Adrenal gland (tissue), 12 donors: ENCODE results near the gene CYP2U1. TPM values are rescaled to one million over a fixed set of nuclear protein-coding genes. Genes with fewer than 3 reads are reported as not detected.

Source experiments
- DNase-seq, 7 donors: peaks; one replicate each; pipeline ENCODE4 v3.0.0-alpha.2; 2019 to 2020
- H3K27ac ChIP-seq, 5 donors: fragments of 200-600 bp; sonication (generic) in 4 of 5; 1 replicate in 3 of 5; 2 replicates in 2 of 5; pipeline versions ENCODE4 v1.5.1 to v1.8.0; 2016 to 2020; ENCODE audit warnings: mild to moderate bottlenecking in 1 of 5
- H3K27me3 ChIP-seq: fragments of 200-600 bp; 2 replicates; pipeline ENCODE4 v1.8.0; 2021
- H3K36me3 ChIP-seq, 2 donors: fragments of 200-600 bp; replicated peaks in 1 of 2; 1 replicate in 1 of 2; 2 replicates in 1 of 2; pipeline versions ENCODE4 v1.5.1 to v1.8.0; 2018 to 2022
- H3K4me1 ChIP-seq, 2 donors: fragments of 200-600 bp; replicated peaks in 1 of 2; 1 replicate in 1 of 2; 2 replicates in 1 of 2; pipeline versions ENCODE4 v1.5.1 to v1.8.0; 2018 to 2021
- H3K4me3 ChIP-seq, 4 donors: fragments of 200-600 bp; sonication (generic) in 3 of 4; one replicate each; pipeline ENCODE4 v1.5.1; 2016 to 2018
- H3K9me3 ChIP-seq, 3 donors: fragments of 200-600 bp; sonication (generic) in 1 of 3; replicated peaks in 1 of 3; 1 replicate in 2 of 3; 2 replicates in 1 of 3; pipeline versions ENCODE4 v1.5.1 to v1.8.0; 2016 to 2021
- CTCF ChIP-seq, 6 experiments: fragments of 450-650 bp in 4 of 6; fragments of 200-600 bp in 2 of 6; sonication (generic) in 1 of 6; IDR thresholded peaks; 1 replicate in 5 of 6; 2 replicates in 1 of 6; pipeline versions ENCODE4 v1.5.1 to v1.8.0; 2016 to 2021; ENCODE audit warnings: antibody characterized with exemption in 6 of 6, mild to moderate bottlenecking in 2 of 6, moderate library complexity in 1 of 6
- POLR2A ChIP-seq, 2 donors: fragments of 450-650 bp; IDR thresholded peaks; one replicate each; pipeline ENCODE4 v1.6.1; 2017; ENCODE audit warnings: antibody characterized with exemption in 2 of 2, mild to moderate bottlenecking in 2 of 2, moderate library complexity in 1 of 2
- WGBS, 4 donors: extraction: QIAGEN DNeasy Blood & Tissue Kit in 2 of 4; methylation state at CpG; one replicate each; pipeline versions ENCODE4 v1.1.5 to v1.1.7; 2013 to 2017; 5-methylcytosine and 5-hydroxymethylcytosine counted together
- intact Hi-C, 2 donors: fragments of 100-400 bp; cut with DNase I; formaldehyde crosslinking; loops; one replicate each; pipeline versions ENCODE4 v1.14.1 to v1.15.0; 2022 to 2023
- polyA plus RNA-seq, 3 donors: library from polyadenylated mRNA; stranded (reverse); fragments of 200-250 nt in 2 of 3; fragments of 350-450 nt in 1 of 3; fragmentation: Illumina TruSeq in 1 of 3; extraction: RNeasy Lipid Tissue Mini Kit (QIAGEN cat#74804) in 1 of 3; gene quantifications; one replicate each; pipeline ENCODE4 v1.2.3, GENCODE V29; 2013 to 2014
- total RNA-seq, 9 donors: library from RNA; depleted of rRNA in 4 of 9; stranded (reverse); fragments of >200 nt in 4 of 9; fragments of 120-200 nt in 1 of 9; fragmentation: NEBNext Ultra II Directional in 1 of 9; extraction: Animal tissue kit (Norgen Biotek cat#: 25700) in 1 of 9; gene quantifications; one replicate each; pipeline versions ENCODE4 v1.1.0 to v1.2.4, GENCODE V29; 2013 to 2023
- donor health status: healthy with polysubstance abuse.
- donor health status: Bipolar disorder and iron deficiency.
- donor health status: DM: yes; HTN: yes; CAD: no.
- donor health status: DM: no; HTN: no; CAD: no.
- donor health status: DM: no; HTN: no; CAD: no.
- donor health status: DM: yes; HTN: yes; CAD: no.

Gene CYP2U1
- total and polyA plus RNA-seq, 12 donors = 2.3 to 21.3 (median 8.3) TPM

- H3K36me3 ChIP-seq = no peaks in the 10 kb centered on the region
- H3K27me3 ChIP-seq = no peaks in the 10 kb centered on the region
- no peaks in the 10 kb centered on the region for H3K4me1 ChIP-seq
- no peaks in the 10 kb centered on the region for H3K9me3 ChIP-seq
- no peak for DNase-seq
- intact Hi-C loops = no loop called here
- 90 to 97% (median 95%) methylated on average over 12 of the region's 12 CpGs for WGBS, 4 donors
- no peak overlapping the region for H3K4me3 ChIP-seq
- no peak overlapping the region for H3K27ac ChIP-seq
- TF ChIP-seq POLR2A (IDR thresholded peaks at IDR 0.05) (no peak), CTCF (IDR thresholded peaks at IDR 0.05) (no peak)
These were observed 38.9 kb downstream of the CYP2U1 start for GRCh38 chr4:107970063-107970798.

- no peaks in the 10 kb centered on the region for H3K27me3 ChIP-seq
- H3K36me3 ChIP-seq = no peaks in the 10 kb centered on the region
- H3K9me3 ChIP-seq = no peaks in the 10 kb centered on the region
- DNase-seq = no peak
- H3K27ac ChIP-seq = no peak overlapping the region
- no peak for TF ChIP-seq CTCF (IDR thresholded peaks at IDR 0.05)
- TF ChIP-seq POLR2A (IDR thresholded peaks at IDR 0.05) = no peak
- no peak overlapping the region for H3K4me3 ChIP-seq
- intact Hi-C loops = no loop called here
- H3K4me1 ChIP-seq = no peaks in the 10 kb centered on the region
These were observed 41.3 kb downstream of the CYP2U1 start for GRCh38 chr4:107972605-107973004.

GRCh38 chr4:107974523-107974922 lies 43.2 kb downstream of the CYP2U1 start:
- no peaks in the 10 kb centered on the region for H3K9me3 ChIP-seq
- WGBS, 4 donors = 88 to 94% (median 91%) methylated on average over 3 of the region's 3 CpGs
- intact Hi-C loops = no loop called here

GRCh38 chr4:107977482-107977881 lies 46.1 kb downstream of the CYP2U1 start:
- H3K4me3 ChIP-seq = no peak overlapping the region
- H3K4me1 ChIP-seq = no peaks in the 10 kb centered on the region
- H3K27ac ChIP-seq = no peak overlapping the region
- intact Hi-C loops = no loop called here
- no peak for DNase-seq
- no peaks in the 10 kb centered on the region for H3K36me3 ChIP-seq
- TF ChIP-seq POLR2A (IDR thresholded peaks at IDR 0.05) (no peak), CTCF (IDR thresholded peaks at IDR 0.05) (no peak)
- no peaks in the 10 kb centered on the region for H3K9me3 ChIP-seq
- WGBS, 4 donors = 88 to 94% (median 92%) methylated on average over 4 of the region's 4 CpGs
- no peaks in the 10 kb centered on the region for H3K27me3 ChIP-seq

More at GRCh38 chr4:107974523-107974922, 43.2 kb downstream of the CYP2U1 start:
- Histone ChIP-seq H3K36me3 (no peaks in the 10 kb centered on the region), H3K27me3 (no peaks in the 10 kb centered on the region), H3K27ac (no peak overlapping the region), H3K4me3 (no peak overlapping the region), H3K4me1 (no peaks in the 10 kb centered on the region)
- no peak for DNase-seq
- TF ChIP-seq CTCF (IDR thresholded peaks at IDR 0.05) (no peak), POLR2A (IDR thresholded peaks at IDR 0.05) (no peak)
